GM19463 (cell line): ENCODE results near the gene MAPK12.
"Not testable (repeated sequence)": the region's sequence is repeated elsewhere in the genome, so short reads cannot be mapped to it uniquely, and the experiment has no call there.

ENCODE experiments used
- ATAC-seq: cut with Tn5 transposase; IDR thresholded peaks from one replicate; pipeline ENCODE4 v1.9.1; 2021; ENCODE audit warnings: mild to moderate bottlenecking, moderate library complexity; ENCODE audit not compliant: unreplicated experiment

MAPK12 gene

DNA sequence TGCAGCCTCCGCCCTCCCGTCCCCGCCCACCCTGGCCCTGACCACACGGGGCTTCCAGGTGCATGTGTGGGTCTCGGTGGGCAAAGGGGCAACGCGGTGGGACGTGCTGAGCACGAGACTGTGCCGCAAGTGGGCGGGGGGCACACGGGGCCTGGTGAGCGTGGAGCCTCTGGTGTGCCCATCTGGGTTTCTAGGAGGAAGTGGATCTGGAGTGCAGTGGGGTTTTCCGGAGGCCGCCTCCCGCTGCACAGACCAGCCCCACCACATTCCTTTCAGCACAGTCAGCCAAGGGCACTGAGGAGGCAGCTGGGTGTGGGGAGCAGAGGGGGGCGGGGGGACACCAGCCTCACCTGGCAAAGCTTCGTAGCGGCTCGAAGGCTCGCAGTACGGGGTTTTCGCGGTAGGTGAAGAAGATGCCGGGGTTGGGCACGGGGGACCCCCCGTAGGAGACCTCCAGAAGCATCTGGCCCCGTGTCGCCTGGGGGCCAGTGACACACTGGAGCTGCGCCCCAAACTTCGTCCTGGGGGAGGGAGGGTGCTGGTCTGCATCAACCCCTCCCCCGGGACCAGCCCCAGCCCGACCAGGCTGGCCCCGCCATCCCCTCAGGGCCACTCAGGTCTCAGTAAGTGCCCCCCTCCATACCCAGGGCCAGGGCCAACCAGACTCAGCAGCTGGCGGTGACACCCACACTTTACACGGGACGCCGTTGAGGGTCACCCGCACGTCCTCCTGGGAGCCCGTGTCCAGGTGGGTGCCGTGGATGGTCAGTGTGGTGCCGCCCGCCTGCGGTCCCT, 21.1 kb upstream of the MAPK12 start:
- no peak for ATAC-seq

DNA sequence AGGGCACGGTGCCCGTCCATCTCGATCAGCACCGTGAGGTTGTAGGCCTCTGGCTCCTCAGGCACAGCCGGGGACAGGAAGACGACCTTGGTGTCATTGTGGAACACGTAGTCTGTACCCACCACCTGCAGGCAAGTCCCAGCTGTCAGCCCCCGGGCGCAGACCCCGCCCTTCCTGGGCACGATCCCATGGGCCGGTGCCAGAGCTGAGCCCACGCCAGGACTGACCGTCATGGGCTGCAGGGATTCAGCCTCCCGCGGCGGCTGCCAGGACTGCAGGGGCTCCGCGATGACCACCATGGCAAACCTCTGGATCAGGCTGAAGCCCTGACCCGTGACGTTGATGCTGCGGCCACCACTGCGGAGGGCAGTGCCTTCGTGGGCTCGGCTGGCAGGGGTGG, 20.5 kb upstream of the MAPK12 start:
- no peak for ATAC-seq

DNA sequence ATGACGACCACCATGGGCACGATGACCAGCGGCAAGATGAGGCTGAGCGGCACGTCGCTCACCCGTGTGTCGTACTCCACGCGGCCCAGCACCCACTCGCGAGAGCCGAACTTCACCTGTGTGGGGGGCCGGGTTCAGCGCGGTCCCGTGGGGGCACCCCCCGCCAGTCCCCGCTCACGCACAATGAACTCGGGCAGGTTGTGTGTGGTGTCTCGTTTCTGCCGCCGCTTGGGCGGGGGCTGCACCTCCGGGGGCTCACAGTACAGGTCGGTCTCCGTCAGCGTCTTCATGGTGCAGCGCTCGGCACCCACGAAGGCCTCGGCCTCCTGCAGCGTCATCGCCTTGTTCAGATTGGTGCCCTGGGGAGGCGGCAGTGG, 19.9 kb upstream of the MAPK12 start:
- no peak for ATAC-seq

DNA sequence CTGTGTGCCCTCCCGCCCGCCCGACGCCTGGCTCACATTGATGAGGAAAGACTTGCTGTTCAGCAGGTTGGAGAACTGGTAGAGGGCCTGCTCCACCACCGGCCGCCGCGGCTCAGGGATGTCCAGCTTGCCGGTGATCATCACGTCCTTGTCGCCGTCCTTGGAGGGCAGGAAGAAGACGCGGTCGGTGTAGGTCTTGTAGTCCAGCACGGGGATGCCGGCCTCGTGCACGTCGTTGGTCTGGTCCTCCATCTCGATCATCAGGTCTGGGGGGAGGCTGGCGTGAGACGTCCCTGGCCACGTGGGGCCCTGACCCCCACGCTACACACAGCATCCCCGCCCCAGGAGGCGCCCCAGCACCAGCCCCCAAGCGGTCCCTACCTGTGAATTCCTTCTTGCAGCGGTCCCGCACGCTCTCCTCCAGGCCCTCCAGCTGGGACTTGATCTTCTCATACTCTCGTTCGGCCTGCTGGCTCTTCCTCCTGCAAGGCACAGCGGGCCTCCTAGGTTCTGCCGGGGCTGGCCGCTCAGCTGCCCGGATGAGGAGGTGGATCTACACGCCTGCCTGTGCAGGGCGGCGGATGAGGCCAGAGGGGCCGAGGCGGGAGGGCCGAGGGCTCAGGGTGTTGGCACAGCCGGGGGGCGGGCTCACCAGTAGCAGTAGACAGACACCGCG, 19.4 kb upstream of the MAPK12 start:
- ATAC-seq = no peak

DNA sequence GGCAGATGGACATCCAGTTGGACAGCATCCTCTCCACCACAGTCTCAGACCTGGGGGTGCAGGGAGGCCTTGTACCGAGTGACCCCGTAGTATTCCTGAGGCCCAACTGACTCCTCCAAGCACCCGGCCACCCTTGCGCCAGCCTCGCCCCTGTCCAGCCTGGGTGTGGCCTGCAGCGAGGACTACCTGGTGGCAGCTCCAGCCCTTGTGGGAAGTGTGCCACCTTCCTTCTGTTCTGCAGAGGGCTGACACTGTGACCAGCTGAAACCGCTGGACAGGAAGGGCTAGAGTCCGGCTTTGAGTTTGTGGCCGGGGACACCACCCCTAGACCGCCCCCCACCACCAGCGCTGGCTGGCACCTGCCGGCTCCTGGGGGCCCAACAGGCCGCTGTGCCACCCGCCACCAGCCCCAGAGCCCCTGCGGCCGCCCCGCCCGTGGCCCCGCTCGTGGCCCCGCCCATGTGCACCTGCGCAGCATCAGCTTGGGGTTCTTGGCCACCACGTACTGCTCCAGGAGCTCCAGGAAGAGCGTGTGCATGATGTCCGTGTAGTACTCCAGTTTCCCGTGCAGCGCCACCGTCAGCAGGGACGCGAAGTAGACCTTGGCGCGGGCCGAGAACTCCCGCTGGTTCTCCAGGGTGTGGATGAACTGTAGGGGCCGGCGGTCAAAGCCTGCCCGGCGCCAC, 18.7 kb upstream of the MAPK12 start:
- no peak for ATAC-seq

DNA sequence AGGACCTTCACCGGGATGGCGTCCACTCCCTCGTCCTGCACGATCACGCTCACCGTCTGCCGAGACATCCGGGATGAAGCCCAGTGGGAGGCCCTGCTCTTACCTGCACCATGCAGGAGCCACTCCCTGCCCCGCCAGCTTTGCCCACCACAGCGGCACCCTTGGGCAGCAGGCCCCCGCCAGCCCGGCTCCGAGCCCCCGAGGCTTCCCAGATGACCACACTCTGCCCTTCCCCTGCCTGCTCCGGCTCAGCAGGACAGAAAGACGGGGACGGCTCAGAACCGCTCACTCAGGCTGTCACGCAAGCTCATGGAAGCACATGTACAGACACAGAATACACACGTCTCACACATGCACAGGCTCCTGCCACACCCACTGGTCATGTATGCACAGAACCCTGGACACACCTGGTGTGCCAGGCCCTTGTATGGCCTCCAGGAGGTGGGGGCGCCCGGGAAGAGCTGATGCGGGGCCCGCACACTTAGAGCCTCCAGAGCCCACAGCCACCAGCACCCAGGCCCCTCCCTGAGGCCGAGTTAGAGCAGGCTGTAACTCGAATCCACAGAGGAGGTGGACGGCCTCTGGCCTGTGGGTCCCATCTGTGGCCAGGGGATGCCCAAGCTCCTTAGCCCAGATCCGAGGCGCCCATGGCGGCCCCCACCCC, 17.6 kb upstream of the MAPK12 start:
- no peak for ATAC-seq

DNA sequence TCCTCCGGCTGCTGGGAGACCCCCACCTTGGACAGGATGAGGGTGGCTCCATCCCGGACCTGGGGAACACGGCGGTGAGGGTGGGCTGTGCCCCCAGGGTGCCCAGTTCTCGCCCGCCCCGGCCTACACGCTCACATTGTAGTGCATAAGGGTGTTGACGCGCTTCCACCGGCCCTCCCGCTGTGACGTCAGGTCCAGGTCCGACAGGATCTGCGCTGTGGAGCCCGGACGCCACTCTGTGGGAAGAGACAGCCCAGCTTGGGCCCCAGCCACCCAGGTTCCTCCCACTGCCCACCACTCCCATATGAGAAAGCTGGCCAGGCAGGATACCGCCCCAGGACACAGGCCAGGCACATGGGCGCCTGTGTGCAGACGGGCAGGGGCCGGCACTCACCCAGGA, 17.0 kb upstream of the MAPK12 start:
- ATAC-seq = no peak

DNA sequence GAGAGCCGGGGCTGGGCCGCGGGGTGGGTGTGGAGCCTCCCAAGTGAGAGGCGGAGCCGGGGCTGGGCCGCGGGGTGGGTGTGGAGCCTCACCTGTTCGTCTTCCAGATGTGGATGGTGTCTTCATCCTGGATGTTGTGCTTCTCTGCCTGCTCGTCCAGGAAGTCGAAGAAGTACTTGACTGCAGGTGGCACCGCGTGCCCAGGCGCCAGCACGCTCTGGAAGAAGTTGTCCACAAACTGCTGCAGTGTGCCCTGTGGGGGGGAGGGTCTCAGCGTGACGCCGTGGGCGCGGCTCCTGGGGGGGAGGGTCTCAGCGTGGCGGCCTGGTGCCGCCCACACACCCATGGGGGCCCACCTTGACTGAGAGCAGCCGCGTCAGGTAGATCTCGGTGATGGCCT, 16.3 kb upstream of the MAPK12 start:
- ATAC-seq = no peak

DNA sequence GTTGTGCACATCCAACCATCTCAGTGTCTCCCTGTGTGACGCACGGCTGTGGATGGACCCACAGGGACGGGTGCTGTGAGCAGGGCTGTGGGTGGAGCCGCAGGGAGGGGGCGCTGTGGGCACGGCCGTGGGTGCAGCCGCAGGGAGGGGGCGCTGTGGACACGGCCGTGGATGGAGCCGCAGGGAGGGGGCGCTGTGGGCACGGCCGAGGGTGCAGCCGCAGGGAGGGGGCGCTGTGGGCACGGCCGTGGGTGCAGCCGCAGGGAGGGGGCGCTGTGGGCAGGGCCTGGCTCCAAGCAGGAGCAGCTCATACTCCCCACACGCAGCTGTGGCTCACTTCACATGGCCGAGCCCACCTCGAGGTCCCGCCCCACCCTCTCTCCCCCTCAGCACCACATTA, 14.7 kb upstream of the MAPK12 start:
- peak; percentile 40 for ATAC-seq

DNA sequence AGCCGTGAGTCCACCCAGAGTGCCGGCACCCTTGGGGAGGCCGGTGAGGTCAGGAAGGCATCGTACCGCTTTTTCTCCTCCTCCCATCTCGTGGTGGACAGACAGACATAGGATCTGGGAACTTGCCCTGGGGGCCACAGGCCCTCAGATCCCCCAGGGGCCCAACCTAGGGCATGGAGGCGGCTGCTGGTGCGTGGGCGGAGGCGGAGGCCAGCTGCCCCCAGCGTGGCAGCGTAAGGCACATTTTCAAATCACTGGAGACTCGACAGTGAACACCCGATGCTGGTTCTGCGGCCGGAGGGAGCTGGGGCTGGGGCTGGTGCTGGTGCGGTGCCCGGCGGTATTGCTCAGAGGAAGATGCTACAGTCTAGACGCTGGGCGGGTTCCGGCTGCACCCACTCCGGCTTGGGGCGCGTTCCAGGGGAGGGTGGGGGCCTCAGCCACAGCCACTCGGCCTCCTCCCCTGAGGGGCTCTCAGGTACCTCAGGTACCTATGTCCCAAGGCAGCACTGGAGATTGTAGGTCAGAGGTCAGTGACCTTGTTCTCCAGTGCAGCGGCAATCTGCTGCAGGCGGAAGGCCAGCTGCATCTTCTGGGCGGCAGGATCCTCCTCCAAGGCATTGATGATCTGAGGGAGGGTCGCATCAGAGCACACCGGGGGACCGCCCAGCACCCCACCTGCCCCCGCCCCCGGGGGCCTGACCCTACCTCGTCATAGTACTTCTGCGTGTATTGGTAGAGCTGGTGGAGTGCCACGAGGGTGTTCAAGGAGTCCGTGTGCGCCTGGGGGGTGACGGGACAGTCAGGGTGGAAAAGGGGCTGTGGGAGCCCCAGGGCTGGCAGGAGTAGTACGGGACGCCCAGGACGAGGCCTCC, 13.9 kb upstream of the MAPK12 start:
- no peak for ATAC-seq

DNA sequence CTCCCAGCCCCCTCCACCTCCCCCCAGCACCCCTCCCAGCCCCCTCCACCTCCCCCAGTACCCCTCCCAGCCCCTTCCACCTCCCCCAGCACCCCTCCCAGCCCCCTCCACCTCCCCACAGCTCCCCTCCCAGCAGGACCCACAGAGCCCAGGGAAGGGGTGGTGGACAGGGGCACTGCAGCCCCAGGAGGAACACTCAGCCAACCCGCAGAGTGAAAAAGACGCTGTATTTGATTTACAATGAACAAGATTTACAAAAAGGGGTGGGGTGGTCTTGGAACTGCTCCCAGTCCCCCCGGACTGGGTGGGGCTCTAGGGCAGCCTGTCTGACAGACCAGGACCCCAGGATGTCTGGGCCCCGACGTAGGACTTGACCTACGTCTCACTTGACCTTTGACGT, 13.3 kb upstream of the MAPK12 start:
- ATAC-seq = no peak

DNA sequence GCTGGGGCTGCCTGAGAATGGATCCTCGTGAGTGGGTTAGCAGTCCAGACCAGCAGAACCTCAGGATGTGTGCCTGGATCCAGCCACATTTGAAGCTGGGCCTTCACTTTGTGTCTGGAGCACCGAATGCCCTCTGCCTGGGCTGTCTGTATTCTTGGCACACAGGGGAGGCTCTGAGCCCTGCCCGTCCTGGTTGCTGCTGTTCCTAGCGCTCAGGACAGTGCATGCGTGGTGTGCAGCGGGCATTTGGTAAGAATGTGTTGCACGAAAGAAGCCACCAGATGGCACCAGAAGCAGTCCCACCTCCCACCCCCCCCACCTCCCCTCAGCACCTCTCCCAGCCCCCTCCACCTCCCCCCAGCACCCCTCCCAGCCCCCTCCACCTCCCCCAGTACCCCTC, 12.8 kb upstream of the MAPK12 start:
- no peak for ATAC-seq

DNA sequence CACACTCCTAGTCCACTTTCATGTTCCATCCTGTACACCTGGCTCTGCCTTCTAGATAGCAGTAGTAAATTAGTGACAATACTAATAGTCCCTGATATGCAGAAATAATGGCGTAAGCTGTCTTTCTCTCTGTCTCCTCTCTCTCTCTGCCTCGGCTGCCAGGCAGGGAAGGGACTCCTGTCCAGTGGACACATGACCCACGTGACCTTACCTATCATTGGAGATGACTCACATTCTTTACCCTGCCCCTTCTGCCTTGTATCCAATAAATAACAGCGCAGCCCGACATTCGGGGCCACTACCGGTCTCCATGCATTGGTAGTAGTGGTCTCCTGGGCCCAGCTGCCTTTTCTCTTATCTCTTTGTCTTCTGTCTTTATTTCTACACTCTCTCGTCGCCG, 12.3 kb upstream of the MAPK12 start:
- ATAC-seq = not testable (repeated sequence)

DNA sequence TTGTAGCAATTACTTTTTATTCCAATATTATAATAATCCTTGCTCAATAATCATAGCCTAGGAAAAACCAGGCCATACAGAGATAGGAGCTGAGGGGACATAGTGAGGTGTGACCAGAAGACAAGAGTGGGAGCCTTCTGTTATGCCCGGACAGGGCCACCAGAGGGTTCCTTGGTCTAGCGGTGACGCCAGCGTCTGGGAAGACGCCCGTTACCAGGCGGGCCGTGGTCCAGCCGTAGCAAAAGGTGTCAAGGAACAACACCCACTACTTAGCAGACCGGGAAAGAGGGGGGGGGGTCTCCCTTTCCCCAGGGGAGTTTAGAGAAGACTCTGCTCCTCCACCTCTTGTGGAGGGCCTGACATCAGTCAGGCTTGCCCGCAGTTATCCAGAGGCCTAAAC, 11.9 kb upstream of the MAPK12 start:
- not testable (repeated sequence) for ATAC-seq

DNA sequence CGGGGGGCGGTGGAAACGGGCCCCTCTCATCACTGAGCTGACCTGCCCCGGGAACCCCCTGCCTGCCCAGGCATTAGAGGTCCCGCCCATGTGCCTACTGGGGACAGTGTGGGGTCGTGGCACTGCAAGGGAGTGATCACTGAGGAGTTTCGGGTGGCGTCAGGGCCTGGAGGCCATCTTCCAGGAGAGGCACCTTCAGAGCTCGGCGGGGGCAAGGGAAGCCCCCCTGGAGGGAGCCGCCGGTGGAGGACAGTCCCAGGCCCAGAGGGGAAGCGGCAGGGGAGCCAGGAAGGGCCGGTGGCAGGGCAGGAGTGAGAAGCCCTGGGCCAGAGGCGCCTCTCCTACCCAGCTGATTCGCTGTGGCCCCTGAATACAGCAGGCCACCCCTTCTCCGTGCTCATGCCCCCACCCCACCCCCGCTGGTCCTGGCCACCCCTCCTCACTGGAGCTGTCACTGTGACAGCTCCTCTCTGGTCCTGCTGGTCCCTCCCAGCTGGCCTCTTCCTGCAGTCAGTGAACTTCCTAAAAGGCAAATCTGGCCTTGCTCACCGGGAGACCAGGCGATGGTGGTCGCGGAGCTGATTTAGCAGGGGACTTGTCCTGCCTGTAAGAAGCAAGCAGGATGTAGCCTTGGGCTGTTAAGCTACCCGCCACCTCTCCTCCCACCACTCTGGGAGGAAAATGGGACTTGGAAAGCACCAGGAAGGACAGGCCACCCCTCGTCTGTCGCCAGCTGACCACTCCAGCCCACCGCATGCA, 10.7 kb upstream of the MAPK12 start:
- ATAC-seq = no peak

DNA sequence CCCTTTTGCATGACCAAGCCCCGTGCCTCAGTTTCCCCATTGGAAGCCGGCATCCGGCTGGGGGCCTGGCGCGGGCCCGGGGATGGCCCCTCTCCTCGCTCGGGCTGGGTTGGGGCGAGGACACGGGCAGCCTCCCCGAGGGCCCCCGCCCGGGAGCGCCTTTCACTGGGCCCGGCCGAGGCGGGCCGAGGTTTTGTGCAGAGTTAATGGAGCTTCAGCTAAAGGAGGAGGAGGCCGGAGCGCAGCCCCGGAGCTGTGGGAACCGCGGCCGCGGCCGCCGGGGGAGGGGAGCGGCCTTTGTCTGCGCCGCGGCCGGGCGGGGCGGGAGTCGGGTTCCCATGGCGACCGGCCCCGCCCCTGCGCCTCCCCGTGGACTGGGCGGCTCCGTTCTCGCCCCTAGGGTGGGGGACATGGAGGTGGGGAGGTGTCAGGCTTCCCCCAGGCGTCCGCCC, 10.1 kb upstream of the MAPK12 start:
- peak; percentile 38 for ATAC-seq

DNA sequence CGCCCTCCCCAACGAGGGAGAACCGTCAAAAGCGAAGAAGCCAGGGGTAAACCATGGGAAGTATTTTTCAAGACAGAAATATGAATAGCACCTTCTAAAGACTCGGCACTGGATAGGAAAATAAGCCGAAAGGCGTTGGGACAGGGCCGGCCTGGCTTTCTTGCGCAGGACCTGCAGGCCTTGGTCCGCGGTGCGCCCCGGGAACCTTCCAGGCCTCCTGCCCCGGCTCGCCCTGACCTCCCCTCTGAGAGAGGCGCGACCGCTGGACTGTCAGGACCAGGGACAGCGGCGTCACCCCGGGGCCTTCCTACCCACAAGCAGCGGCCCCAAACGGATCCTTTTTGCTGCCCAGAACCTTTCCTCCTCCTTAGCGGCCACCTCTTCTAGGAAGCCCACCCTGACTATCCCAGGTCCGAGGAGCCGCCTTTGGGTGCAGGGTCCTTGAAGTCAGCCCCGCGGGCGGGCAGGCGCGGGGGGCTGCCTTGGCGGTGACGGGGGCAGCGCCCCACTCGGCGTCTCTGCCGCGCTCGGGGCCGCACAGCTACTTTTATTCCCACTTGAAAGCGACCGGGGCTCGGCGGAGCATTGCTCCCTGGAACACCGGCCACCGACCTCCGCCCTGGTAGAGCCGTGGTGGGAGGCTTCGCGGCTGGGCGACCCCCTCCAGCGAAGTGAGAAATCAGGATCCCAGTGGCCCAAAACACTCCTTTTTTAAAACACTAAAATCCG, 9.3 kb upstream of the MAPK12 start:
- ATAC-seq = no peak

DNA sequence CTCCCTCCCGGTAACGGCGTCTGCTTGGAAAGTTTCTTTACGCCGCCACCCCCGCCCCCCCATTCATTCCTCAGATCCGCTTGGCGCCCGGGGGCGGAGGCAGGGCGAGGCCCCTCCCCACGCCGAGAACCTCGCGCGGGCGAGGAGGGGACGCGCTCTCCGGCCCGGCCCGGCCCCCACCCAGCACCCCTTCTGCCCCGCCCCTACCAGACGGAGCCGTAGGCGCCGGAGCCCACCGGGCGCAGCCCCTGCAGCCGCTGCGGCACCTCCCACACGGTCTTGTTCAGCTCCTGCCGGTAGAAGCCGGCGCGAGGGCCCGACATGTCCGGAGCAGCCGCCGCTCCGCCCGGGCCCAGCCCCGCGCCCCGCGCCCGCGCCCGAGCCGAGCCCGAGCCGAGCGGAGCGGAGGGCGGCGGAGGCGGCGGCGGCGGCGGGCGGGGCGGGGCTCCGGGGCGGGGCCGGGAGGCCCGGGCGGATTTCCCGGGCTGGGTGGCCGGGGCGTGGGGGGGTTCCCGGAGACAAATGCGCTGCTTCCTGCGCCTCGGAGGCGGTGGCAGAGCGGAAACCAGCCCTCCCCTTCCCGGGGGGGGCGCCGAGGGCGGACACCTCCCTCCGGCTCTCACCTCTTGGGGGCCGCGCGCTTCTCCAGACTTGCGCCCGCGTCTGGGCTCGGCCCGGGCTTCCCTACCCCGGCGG, 8.6 kb upstream of the MAPK12 start, which contains the start of gene MAPK11:
Gene MAPK11 (minus strand): TSS at position 411 of the 696 bp plus-strand sequence. CDS start 88 bp downstream, at position 323.
- no peak for ATAC-seq
